ENCODE results near the gene NAP1L4.

DNA sequence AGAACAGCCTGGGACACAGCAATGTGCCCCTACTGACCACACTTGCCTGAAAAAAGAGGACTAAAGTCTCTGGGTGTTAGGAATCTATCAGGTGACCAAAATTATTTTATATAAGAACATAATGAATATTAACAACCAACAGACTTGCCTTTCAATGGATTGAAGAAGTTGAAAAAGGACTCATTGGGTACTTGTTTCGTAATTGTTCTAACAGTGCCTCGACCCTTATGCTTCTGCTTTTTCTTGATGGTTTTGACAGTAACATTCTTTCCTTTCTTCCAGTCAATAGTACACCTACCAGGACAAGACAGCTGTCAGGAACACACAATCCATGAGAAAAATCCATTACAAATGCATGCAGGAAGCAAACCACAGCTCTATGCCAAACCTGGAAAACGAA lies 33.9 kb downstream of the NAP1L4 start:
- TF ChIP-seq POLR2A (IDR thresholded peaks at IDR 0.05; ENCODE audit: low read depth) (no peak), CTCF (IDR thresholded peaks at IDR 0.05) (no peak)
